GM23338 (cell line): Measurements from ENCODE around the gene TRAF1.

Experiments
- CTCF ChIP-seq, 2 experiments: fragments of 200-600 bp in 1 of 2; sonication (generic) in 1 of 2; conservative IDR thresholded peaks; 2 replicates each; pipeline versions ENCODE4 v1.5.1 to v1.6.1; 2016 to 2017; ENCODE audit warnings: antibody characterized with exemption in 2 of 2, low read depth in 2 of 2, mild to moderate bottlenecking in 2 of 2, moderate library complexity in 1 of 2
- EZH2phosphoT487 ChIP-seq: fragments of 200-600 bp; sonication (generic); IDR thresholded peaks from one replicate; pipeline ENCODE4 v1.8.1; 2018; ENCODE audit warnings: antibody characterized with exemption; ENCODE audit not compliant: unreplicated experiment
- POLR2AphosphoS5 ChIP-seq: IDR thresholded peaks from 2 replicates; pipeline ENCODE4 v1.6.1; 2016; ENCODE audit warnings: antibody characterized with exemption, low read depth
- ZNF114 ChIP-seq: fragments of 250-450 bp; sonication (Bioruptor Pico); IDR thresholded peaks from 2 replicates; pipeline ENCODE4 v1.5.0; 2020; ENCODE audit warnings: mild to moderate bottlenecking, moderate library complexity

- TF ChIP-seq CTCF (conservative IDR thresholded peaks at IDR 0.05; ENCODE audit: low read depth in 2 of 2) (no peak), EZH2phosphoT487 (no peak), POLR2AphosphoS5 (no peak), ZNF114 (CRISPR knock-in tag) (no peak)
Observed at GRCh38 chr9:120941046-120941770, 14.6 kb upstream of the TRAF1 start.
